ENCODE results near the gene WWC2.
A peak's percentile ranks its signal among the peaks of the same experiment; 100 is the strongest.

The WWC2 gene

DNA sequence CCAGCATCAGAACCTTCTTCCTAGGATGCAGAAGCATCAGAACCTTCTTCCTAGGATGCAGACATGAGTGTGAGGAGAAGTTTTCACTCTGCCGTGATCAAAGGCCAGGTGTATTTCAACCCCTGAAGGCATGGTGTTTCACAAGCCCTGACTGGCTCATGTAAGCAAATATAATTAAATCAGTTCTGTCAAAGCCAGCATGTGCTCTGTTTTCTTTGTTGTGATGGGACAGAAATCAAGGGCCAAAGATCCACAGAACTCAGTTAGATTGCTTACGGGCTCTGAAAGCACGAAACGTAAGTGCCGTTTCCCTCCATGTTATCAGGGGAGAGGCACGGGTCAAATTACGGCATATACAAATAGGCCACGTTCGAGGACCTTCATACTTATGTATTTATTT, 255.2 kb downstream of the WWC2 start:
- no peak for DNase-seq (ENCODE audit: low spot score)

GRCh38 chr4:183355405-183355804, 256.3 kb downstream of the WWC2 start:
- DNase-seq (ENCODE audit: low spot score) = peak; percentile 58

- no peak for DNase-seq (ENCODE audit: low spot score)
Measured at GRCh38 chr4:183356173-183356830, 257.2 kb downstream of the WWC2 start.

DNA sequence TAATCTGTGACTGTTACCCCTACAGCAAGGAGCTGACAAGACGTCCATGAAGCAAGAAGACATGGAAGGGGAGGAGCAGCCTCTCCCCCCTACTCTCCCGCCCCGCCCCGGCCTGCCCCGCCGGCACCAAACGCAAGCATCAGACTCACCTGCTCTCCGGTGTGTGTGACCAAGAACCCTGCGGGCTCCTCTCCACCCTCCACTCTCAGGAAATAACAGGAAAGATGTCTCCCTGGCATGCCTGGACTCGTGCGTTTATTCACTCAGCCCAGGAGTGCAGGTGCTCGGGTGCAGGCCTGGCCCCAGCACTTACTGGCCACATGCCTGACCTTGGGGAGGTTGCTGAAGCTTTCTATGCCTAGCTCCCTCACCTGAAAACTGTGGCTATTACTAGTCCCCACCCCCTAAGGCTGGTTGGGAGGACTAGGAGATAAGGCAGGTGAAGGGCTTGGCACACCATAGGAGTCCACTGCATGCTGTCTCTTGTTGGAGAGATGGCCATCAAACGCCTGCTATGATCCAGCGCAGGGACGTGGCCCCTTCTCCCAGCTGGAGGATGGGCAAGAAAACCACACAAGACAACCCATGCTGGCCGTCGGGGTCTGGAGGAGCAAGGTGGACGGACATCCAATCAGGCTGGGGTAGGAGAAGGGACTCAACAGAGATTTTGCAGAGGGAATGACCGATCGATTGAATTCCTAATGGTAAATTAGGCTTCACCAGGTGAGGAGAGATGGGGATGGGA, 258.0 kb downstream of the WWC2 start:
- DNase-seq (ENCODE audit: low spot score) = no peak

GRCh38 chr4:183358215-183358755, 259.2 kb downstream of the WWC2 start:
- DNase-seq (ENCODE audit: low spot score) = no peak

DNA sequence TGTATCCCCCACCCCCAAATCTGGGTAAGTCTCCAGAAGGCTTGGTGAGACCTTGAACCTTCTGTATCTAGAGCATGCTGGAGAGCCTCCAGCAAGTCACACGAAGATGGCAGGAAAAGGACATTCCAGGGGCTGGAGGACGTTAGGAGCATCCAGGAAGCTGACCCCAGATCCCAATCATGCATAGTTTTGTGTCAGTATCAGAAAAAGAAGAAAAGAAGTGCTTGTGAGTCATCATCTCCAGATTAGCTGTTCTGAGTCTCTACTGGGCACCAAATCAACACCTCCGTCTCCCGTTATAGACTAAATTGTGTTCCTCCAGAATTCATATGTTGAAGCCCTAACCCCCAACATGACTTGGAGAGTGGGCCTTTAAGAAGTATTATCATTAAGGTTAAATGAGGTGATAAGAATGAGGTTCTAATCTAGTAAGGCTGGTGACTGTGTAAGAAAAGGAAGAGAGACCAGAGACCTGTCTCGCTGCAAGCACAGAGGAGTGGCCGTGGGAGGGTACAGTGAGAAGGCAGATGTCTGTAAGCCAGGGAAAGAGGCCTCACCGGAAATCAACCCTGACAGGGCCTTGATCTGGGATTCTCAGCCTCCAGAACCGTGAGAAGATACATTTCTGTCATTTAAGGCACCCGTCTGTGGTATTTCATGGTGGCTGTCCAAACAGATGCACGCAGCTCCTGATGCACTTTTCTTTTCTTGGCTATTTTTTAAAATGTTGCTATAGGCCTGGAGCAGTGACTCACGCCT, 261.3 kb downstream of the WWC2 start:
- DNase-seq (ENCODE audit: low spot score) = peak; percentile 27

GRCh38 chr4:183362036-183362435, 263.0 kb downstream of the WWC2 start:
- no peak for DNase-seq (ENCODE audit: low spot score)

DNA sequence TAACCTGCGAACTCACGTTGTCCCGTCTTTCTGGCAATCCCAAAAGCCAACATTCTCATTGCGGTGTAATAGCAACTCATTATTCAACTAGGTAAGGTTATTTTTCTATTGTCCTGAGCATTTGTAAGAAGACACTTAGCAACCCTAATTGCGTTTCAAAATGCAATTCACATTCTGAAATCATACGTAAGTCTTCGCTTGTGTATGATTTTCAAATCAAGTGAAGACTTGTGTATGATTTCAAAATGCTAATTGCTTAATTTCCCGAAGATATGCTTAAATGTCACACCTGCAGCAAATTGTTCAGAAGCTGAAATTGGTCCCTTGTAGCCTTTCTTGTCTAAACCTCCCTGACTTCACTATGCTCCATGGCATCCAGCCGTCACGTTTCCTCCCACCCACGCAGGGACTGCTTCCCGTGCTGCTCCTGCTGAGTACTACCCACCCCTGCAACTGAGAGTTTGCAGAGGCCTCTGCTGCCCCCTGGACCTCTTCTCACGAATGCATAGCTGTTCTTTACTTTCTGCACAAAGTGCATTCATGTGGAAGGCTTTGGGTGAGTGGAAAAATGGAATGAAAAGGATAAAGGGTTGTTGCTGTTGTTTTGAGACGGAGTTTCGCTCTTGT, 264.0 kb downstream of the WWC2 start:
- no peak for DNase-seq (ENCODE audit: low spot score)

- no peak for DNase-seq (ENCODE audit: low spot score)
Measured at GRCh38 chr4:183364025-183364424, 265.0 kb downstream of the WWC2 start.

DNA sequence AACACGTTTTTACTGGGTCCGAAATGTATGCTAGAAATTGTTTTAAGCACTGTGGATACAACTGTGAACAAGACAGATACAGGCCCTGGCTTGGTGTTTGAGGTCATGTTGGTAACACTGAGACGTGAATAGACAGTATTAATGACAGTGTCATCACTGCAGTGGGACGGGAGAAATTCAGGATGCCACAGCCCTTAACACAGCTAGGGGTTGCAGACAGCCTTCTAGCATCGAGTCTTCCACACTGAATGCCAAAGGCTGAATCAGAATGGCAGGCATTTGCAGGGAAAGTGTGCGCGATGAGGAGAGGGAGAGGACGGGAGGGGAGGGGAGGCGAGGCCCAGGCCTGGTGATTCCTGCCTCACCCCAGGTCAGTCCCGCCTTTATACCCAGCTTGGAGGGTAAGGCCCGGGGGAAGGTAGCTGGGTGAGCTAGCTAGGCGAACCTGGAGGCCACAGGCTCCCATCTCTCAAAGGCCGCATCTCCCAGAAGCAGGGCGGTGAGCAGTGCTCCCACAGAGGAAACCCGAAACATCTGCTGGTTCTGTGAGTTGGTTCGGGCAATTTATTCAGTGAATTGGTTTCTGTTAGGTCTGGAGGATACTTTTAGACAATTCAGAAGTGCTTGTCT, 267.3 kb downstream of the WWC2 start:
- no peak for DNase-seq (ENCODE audit: low spot score)

GRCh38 chr4:183369073-183369472, 270.0 kb downstream of the WWC2 start:
- DNase-seq (ENCODE audit: low spot score) = no peak

All from hepatic stellate cell (primary cell).